Right forelimb (tissue), 1 donor: ENCODE results near the gene CXCL13.
"Not testable (repeated sequence)": the region's sequence is repeated elsewhere in the genome, so short reads cannot be mapped to it uniquely, and the experiment has no call there.

Experiments used
- DNase-seq: peaks from one replicate; pipeline ENCODE4 v3.0.0-alpha.2; 2018

The CXCL13 gene

DNA sequence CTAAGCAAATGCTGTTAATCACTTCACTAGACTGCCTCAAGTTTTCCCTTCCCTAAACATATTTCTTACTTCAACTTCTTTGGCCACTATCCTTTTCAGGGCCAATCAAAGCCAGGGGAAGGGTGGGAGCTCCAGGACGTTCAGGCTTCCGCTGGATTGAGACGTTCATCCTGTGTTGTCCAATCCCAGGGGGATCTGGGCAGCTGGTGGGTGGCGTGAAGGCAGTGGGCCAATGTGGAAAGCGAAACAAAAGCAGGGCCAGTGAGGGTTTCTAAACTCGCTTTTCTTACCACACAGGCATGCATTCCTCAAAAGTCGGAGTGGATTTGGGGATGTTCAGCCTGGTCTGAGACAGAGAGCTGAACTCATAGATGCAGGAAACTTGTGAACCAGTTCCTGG, 7.6 kb downstream of the CXCL13 start:
- DNase-seq = no peak

DNA sequence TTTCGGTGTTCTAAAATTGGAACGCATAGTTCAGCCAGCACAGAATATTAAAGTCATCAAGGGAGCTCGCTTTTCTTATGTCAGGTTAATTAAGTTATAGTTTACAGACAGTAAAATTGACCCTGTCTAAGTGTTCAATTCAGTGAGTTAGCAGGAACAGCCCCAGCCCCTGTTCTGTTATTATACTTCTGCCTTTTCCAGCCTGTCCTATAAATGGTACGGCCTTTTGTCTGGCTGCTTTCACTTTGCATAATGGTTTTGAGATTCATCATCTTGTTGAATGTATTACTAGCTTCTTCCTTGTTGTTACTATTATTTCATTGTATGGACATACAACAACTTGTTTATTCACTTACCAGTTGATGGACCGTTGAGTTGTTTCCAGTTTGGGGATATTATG, 9.5 kb downstream of the CXCL13 start:
- DNase-seq = no peak

DNA sequence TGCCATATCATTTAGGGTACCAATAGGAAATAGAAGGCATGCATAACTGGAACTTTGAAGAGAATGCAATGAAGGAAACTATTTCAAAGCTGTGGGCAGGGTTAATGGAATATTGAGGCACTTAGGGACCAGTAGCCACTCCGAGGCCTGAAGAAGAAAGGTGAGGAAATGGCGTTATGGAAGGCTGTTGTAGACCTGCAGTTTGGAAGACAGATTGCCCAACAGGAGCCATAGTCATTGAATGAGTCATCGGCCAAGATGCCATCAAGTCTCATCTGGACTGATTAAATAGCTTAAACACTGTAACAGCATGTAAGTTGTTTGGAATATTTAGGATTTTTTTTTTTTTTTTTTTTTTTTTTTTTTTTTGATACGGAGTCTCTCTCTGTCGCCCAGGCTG, 11.6 kb downstream of the CXCL13 start:
- DNase-seq = no peak

DNA sequence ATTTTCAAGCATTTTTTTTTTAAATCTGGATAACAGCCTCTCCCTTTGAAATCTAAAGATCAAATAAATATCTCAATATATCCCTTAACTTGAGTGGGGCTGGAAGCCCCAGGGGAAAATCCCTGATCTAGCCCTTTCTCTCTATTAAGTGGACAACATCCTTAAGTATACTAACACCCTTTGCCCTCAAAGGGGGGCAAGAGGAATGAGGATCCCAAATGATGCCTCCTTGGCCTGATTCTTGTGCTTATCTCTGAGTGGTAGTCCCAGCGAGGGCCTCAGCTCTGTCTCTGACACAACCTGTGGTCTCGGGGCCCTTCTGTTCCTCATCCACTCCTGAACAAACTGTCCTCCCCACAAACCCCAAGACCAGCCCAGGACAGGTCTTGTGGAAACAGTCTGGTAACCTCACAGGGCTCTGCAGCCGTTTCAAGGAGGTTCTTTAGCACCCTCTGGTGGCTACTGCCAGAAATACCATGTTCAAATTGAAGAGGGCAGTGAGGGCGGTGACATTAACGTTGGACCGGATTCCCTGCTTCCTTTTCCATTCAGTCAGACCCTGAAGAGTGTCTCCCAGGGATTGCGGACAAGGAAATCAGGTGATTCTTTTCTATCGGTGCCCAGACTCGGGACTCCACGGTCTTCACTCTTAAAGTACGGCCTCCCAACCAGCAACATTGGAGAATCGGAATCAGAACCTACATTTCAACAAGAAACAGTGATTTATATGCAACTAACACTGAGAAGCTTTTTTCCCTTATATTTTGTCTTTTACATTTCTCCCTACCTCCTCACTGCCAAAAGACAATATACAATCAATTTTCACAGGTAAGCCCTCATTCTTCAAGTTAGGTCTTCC, 13.0 kb downstream of the CXCL13 start:
- DNase-seq = peak; percentile 80

DNA sequence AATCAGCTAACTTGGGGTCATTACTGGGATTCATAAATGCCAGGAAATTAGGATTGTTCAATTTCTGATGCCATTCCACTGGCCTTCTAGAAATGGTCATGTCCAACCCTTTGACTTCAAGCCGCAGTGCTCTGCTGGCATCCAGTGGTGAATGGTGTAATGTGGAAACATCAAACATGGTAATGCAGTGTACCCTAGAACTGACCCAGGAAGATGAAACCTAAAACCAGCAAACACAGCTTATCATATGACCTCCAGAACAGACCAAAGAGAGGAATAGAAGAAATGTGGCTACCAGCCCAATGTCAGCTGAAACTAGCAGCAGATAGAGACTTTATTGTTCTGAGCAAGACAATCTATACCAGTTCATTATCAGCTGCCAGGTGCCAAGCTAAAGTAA, 13.8 kb downstream of the CXCL13 start:
- no peak for DNase-seq

DNA sequence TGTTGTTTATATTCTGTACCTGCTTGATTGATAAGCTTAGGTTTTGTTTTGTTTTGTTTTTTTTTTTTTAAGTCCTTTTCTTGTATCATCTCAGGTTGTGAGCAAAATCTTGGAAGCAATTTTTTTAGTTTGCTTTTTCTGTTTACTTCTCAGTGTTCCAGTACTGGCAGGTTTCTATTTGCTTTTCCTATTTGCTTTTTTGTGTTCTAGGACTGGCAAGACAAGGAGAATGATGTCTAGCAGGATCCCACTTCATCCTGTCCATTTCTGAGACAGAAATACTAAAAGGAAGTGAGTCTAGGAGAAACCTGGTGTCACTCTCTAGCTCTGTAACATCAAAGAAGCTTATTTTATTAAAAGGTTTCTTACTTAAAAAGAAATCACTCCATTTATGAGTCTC, 15.6 kb downstream of the CXCL13 start:
- no peak for DNase-seq

DNA sequence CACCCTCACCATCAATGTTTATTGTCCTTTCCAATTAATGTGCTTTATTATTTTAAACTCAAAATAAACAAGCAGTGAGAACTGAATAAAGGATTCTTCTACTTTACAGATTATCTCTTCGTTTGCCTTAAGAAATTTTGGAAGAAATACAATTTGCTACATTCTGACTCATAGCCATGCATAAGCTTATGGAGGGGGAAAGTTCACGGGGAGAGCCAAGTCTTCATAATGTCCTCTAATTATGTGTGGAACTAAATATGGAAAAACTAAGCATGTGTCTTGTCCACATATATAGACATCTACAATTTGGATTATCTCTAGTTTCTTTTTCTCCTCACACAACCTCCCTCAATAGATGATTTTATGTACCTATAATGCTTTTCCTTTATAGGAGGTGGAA, 17.5 kb downstream of the CXCL13 start:
- DNase-seq = no peak

DNA sequence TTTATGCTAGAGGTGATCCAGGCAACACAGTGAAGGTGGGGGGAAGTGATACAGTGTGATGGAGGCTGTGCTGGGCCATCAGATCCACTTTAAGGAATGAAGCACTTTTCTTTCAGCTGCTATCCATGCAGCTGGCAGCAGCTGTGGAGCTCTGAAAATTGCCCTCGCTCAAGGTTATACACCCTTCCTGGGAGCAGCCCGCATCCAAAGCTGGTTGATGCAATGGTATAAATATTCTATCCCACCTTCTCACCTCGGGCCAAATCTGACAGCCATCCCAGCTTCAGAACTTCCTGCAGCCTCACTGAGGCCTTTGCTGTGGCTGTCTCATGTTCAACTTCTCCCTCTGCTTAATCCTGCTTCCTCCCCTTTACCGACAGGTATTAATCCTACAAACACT, 18.6 kb downstream of the CXCL13 start:
- no peak for DNase-seq

DNA sequence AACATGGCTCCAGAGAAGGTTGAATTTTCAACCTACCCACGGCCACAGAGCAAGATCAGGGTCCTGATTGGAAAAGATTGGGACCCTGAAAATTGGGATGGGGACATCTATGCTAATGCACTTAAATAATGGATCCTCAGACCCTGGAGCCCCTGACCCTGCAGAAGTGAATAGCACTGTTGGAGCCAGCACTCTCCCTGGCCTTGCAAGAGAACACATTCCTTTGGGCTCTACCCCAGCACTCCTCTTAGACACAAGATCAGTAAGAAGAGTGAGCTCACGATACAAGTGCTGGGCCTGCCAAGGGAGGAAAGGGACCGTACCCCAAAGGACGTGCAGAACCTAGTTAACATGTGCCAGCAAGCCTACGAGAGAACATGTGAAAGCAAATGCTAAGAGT, 19.9 kb downstream of the CXCL13 start:
- DNase-seq = no peak

DNA sequence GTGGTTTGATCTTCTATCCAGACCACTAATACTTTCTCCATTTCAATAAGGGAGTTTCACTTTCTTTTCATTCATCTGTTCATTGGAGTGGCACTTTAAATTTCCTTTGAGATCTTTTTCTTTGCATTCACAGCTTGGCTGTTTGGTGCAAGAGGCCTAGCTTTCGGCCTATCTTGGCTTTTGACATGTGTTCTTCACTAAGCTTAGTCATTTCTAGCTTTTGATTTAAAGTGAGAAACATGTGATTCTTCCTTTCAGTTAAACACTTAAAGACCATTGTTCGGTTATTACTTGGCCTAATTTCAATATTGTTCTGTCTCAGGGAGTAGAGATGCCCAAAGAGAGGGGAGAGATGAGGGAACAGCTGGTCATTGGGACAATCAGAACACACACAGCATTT, 24.3 kb downstream of the CXCL13 start:
- no peak for DNase-seq

DNA sequence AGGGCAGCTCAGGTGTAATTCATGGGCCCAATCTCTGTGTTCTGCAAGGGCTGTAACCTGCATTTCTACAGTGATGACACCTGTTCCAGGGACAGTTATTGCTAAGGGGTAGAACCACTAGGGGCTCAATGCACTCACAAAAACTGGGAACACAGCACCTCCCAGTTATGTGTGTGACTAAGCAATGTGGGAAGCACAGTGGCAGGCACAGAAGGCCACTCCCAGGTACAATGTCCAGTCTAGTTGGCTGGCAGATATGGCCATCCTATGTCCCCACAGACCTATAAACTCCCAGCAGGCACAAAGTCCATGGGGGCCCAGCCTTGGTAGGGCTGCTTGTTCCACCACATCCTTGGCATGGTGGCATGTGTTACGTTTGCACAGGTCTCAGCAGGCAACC, 25.7 kb downstream of the CXCL13 start:
- DNase-seq = no peak

DNA sequence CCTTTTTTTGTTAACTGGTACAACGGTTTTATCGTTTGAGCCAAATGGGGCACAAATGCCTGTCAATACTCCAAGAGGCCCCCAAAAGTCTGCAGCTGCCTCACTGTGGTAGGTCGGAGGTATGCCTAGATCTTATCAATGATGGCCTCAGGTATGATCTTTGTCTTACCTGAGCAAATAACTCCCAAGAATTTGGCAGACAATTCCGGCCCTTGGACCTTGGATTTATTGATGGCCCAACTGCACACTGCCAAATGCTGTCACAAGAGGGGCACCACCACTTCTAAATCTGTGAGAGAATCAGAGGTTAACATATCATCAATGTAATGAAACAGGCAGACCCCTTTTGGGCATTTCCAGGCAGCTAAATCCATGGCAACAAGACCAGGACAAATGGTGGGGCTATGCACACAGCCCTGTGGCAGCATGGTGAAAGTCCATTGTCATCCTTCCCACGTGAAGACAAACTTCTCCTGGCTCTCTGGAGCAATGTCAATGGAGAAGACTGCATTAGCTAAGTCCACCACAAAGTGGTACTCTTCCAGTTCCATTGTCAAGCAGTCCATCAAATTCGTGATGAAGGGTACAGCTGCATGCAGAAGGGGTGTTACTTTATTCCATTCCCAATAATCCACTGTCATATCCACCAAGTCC, 28.6 kb downstream of the CXCL13 start:
- no peak for DNase-seq

DNA sequence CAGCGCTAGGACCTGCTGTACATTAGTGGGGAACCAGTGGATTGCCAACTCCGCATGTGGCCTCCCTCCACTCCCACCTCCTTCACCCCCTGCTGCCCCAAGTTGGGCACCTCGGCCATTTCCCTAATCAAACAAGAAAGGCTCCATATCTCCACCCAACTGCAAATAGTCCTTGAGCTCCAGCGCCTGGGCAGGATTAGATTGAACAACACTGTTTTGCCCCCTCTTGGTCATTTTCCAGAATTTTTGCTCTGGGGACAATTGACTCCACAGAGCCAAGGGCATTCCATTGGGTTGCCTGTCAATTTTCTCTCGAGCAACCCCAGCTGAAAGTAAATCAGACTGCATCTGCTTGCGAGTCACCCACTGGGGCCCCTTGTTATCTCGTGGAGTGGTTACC, 29.6 kb downstream of the CXCL13 start:
- no peak for DNase-seq

DNA sequence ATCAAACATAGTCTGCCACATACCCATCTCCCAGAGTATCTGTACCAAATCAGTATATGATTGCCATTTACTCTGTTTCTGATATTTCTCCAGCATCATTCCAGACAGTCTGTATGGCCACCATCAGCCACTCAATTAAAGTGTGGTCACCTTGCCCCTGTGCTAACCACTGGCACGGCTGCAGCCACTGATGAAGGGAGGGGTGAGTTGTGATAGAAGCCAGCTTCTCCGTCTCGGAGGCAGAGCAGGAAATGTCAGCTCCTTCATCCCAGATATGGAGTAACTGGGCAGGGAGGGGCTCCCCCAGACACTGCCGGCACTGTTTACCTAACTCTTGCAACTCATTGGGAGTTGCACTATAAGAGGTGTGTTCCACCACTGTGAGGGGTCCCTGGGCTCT, 30.3 kb downstream of the CXCL13 start:
- DNase-seq = no peak

DNA sequence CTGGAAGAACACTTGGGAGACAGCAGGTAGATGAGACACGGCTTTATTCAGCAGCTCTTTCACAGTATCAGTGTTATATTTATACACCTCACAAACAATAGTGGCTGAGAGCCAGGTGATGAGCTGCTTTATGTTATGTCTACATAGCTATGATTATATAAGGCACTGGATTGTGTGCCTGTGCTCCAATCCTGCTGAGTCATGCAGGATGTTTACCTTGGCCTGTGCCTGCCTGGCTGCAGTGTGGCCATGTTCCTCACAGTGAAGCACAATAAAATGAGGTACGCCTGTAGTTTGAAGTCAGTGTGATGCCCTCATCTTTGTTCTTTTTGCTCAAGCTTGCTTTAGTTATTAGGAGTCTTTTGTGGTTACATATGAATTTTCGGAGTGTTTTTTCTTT, 31.3 kb downstream of the CXCL13 start:
- DNase-seq = no peak

DNA sequence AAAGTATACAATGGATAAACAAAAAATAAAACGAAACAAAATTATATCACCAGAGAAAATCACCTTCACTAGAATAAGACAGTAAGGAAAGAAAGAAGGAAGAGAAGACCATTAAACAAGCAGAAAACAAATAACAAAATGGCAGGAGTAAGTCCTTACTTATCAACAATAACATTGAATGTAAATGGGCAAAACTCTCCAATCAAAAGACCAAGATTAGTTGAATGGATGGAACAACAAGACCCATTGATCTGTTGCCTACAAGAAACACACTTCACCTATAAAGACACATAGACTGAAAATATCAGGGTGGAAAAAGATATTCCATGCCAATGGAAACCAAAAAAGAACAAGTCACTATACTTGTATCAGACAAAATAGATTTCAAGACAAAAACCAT, 38.4 kb downstream of the CXCL13 start:
- not testable (repeated sequence) for DNase-seq

DNA sequence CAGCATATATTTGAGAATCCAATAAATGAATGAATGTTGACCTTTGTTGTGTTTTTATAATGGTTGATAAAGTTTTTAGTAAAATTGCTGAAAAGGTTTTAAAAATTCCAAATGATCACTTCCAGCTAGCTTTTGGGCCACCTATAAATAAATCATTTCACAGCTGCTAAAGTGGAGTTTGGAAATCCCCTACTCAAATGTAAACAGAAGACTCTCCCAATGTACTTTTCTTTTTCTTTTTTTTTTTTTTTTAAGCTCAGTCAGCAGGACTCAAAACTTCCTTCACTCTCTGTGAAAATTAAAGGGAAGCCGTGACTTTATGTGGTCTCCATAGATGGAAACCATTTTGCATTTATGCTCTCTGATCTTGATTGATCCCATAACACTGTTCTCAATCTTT, 45.2 kb downstream of the CXCL13 start:
- no peak for DNase-seq

DNA sequence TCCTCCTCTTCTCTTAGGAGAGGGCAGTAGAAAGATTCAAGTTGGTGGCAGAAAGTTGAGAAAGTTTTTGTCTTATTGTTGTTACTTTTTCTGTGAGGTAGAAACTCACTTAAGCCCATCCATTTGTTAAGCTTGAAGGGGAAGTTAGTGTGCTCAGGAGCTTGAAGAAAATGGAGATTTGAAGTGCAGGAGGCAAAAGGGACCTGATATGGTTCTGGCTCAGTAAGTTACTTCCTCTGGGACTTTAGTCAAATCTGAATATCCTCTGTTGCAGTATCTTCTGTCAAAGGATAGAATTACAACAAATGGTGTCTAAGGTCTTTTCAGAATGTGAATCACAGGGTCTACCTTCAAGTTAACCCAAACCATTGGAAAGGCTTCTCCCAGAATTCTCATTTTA, 46.2 kb downstream of the CXCL13 start:
- no peak for DNase-seq

DNA sequence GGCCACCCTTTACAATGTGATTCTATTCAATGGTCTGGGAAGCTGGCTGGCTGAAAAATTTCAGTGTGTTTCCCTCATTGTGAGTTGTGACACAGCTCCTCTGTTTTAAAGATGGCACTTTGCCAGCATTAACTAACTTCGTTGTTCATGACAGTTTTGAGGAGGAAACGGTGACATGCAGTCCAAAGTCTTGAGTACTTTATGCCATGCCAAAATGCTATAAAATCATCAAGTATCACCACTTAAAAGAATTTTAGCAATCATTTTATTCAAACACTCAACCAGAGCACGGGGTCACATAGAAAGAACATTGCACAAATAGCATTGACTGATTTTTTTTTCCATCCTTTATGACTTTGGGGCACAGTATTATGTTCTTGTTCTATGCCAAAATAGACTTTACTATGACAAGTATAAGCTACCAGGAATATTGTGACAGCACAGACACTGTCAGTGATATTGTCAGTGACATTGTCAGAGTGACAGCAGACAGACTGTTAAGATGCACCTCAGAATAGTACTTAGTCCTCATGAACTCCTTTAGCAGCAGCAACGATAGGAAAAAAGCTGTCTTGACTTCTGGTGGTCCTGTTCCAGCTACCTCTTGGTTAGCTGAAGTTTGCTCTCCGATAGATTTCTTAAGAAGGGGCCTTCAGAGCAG, 46.7 kb downstream of the CXCL13 start:
- DNase-seq = no peak

DNA sequence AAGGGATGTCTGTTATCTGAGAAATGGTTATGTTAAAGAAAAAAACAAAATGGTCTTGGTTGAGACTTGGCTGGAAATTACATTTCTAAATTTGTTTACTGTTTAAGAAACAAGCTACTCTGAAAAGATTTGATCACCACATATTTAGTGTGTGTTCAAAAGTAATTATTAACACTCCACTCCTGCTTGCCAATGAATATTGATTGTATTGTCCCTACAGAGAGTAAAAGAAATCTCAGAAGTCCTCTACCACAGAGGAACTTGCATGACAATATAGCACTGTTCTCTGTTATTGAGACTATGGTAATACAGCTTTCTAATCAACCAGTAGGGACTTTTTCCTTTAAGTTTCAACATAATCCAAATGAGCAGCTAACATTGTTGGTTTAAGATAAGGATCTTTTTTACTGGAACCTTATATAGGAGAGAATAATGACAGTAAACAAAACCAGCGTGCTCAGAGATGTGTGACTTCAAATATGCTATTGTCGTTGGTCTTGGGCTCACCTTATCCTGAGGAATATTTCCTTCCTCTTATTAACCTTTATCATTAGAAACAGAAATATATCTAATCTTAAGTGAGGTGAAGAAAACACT, 47.6 kb downstream of the CXCL13 start:
- DNase-seq = no peak

DNA sequence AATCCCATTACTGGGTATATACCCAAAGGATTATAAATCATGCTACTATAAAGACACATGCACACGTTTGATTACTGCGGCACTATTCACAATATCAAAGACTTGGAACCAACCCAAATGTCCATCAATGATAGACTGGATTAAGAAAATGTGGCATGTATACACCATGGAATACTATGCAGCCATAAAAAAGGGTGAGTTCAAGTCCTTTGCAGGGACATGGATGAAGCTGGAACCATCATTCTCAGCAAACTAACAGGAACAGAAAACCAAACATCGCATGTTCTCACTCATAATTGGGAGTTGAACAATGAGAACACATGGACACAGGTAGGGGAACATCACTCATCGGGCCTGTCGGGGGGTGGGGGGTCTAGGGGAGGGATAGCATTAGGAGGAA, 54.7 kb downstream of the CXCL13 start:
- not testable (repeated sequence) for DNase-seq
